Measurements from ENCODE around the gene METTL22.

The METTL22 gene

DNA sequence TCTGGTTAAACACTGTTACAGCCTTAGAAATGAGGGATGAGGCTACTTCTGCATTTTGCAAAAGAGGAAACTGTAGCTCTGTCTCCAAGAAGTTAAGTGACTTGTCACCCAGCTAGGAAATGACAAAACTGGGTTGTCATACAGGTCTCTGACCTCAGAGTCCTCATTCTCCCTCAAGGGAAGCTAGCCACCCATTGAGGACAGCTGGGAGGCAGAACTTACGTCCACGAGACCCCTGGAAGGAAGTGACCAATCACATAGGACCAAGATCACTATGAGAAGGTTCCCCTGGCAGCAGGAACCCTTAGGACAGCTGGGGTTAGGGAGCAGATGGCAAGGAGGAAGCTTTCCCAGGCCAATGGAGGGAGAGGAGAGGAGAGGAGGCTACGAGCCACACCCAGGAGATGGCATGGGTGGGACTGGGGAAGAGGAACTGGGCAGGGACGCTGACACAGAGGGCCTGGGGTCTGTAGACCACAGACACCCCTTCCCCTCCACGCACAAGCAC lies 11.2 kb downstream of the METTL22 start:
- TF ChIP-seq CTCF (IDR thresholded peaks at IDR 0.05): peak; percentile 35
- H3K27me3 ChIP-seq: no peaks in the 10 kb centered on the region
- no peaks in the 10 kb centered on the region for H3K9me3 ChIP-seq
- H3K27ac ChIP-seq: peak overlapping the region; percentile 99
- peaks cover 41% of the 10 kb centered on the region for H3K36me3 ChIP-seq
- peaks cover 46 to 48% of the 10 kb centered on the region in 2 experiments for H3K4me1 ChIP-seq (ENCODE audit: control insufficient read depth in 1 of 2, insufficient read depth in 1 of 2, low read depth in 1 of 2, low read length in 1 of 2)
- peak overlapping the region; percentile 30 to 51 for H3K4me3 ChIP-seq (ENCODE audit: low read depth in 1 of 2, low read length in 1 of 2)

GRCh38 chr16:8634991-8635736 lies 13.7 kb downstream of the METTL22 start:
- Histone ChIP-seq H3K4me3 (ENCODE audit: low read depth in 1 of 2, low read length in 1 of 2) (no peak overlapping the region), H3K9me3 (no peaks in the 10 kb centered on the region), H3K27ac (peak overlapping the region; percentile 99), H3K27me3 (no peaks in the 10 kb centered on the region), H3K36me3 (peaks cover 36% of the 10 kb centered on the region), H3K4me1 (ENCODE audit: control insufficient read depth in 1 of 2, insufficient read depth in 1 of 2, low read depth in 1 of 2, low read length in 1 of 2) (peaks cover 46 to 48% of the 10 kb centered on the region in 2 experiments)
- TF ChIP-seq CTCF (IDR thresholded peaks at IDR 0.05): no peak

- Histone ChIP-seq H3K4me1 (ENCODE audit: control insufficient read depth in 1 of 2, insufficient read depth in 1 of 2, low read depth in 1 of 2, low read length in 1 of 2) (peaks cover 24% of the 10 kb centered on the region in 2 experiments), H3K27ac (no peak overlapping the region), H3K36me3 (peaks cover 56% of the 10 kb centered on the region), H3K4me3 (ENCODE audit: low read depth in 1 of 2, low read length in 1 of 2) (no peak overlapping the region), H3K9me3 (no peaks in the 10 kb centered on the region), H3K27me3 (no peaks in the 10 kb centered on the region)
- no peak for TF ChIP-seq CTCF (IDR thresholded peaks at IDR 0.05)
Measured at GRCh38 chr16:8639694-8640093, 18.2 kb downstream of the METTL22 start.

- H3K27me3 ChIP-seq: no peaks in the 10 kb centered on the region
- peaks cover 62% of the 10 kb centered on the region for H3K36me3 ChIP-seq
- peak overlapping the region; percentile 99 for H3K27ac ChIP-seq
- H3K9me3 ChIP-seq: no peaks in the 10 kb centered on the region
- H3K4me1 ChIP-seq (ENCODE audit: control insufficient read depth in 1 of 2, insufficient read depth in 1 of 2, low read depth in 1 of 2, low read length in 1 of 2): peaks cover 30 to 33% of the 10 kb centered on the region in 2 experiments
- no peak for TF ChIP-seq CTCF (IDR thresholded peaks at IDR 0.05)
- no peak overlapping the region for H3K4me3 ChIP-seq (ENCODE audit: low read depth in 1 of 2, low read length in 1 of 2)
Measured at GRCh38 chr16:8641671-8642070, 20.2 kb downstream of the METTL22 start.

DNA sequence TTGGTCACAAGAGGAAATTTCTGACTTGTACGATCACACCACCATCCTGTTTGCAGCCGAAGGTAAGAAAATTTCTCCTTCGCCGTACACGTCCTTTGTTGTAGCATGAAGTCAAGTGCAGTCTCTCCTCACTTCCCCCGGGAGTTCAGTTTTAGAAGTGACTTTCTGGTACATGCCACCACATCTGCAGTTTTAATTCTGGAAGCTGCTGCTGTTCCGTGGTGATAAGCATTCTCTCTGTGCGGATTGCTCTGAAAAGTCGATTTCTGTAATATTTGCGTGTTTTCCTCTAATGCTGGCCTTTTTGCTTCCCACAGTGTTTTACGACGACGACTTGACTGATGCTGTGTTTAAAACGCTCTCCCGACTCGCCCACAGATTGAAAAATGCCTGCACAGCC lies 20.6 kb downstream of the METTL22 start:
- Histone ChIP-seq H3K9me3 (no peaks in the 10 kb centered on the region), H3K27ac (peak overlapping the region; percentile 99), H3K4me1 (ENCODE audit: control insufficient read depth in 1 of 2, insufficient read depth in 1 of 2, low read depth in 1 of 2, low read length in 1 of 2) (peaks cover 30 to 33% of the 10 kb centered on the region in 2 experiments), H3K36me3 (peaks cover 64% of the 10 kb centered on the region), H3K27me3 (no peaks in the 10 kb centered on the region), H3K4me3 (ENCODE audit: low read depth in 1 of 2, low read length in 1 of 2) (no peak overlapping the region)
- TF ChIP-seq CTCF (IDR thresholded peaks at IDR 0.05): no peak

Measured in neutrophil (primary cell).